Measurements from ENCODE around the gene HRK.

HRK gene

GRCh38 chr12:116922194-116922897 is 41.1 kb upstream of the HRK start:
- no peak overlapping the region for H3K27ac ChIP-seq
- no peak for TF ChIP-seq CTCF (IDR thresholded peaks at IDR 0.05)
- no peak for TF ChIP-seq ZFX (IDR thresholded peaks at IDR 0.05; ENCODE audit: borderline replicate concordance)

GRCh38 chr12:116920939-116921338 is 39.7 kb upstream of the HRK start:
- H3K27ac ChIP-seq = peak overlapping the region; percentile 81; the same call in 1 of the 2 replicates
- TF ChIP-seq CTCF (IDR thresholded peaks at IDR 0.05) (no peak), ZFX (IDR thresholded peaks at IDR 0.05; ENCODE audit: borderline replicate concordance) (no peak)

- TF ChIP-seq ZFX (IDR thresholded peaks at IDR 0.05; ENCODE audit: borderline replicate concordance) (no peak), CTCF (IDR thresholded peaks at IDR 0.05) (no peak)
Observed at GRCh38 chr12:116919706-116920485, 38.7 kb upstream of the HRK start.

GRCh38 chr12:116919247-116919661 is 38.0 kb upstream of the HRK start:
- peak overlapping the region; percentile 81 for H3K27ac ChIP-seq
- TF ChIP-seq ZFX (IDR thresholded peaks at IDR 0.05; ENCODE audit: borderline replicate concordance) (no peak), CTCF (IDR thresholded peaks at IDR 0.05) (no peak)

More at GRCh38 chr12:116919706-116920485, 38.7 kb upstream of the HRK start:
- H3K27ac ChIP-seq = peak overlapping the region; percentile 81

GRCh38 chr12:116918464-116918863 is 37.2 kb upstream of the HRK start:
- no peak for TF ChIP-seq CTCF (IDR thresholded peaks at IDR 0.05)
- peak overlapping the region; percentile 81 for H3K27ac ChIP-seq

- no peak for TF ChIP-seq ZFX (IDR thresholded peaks at IDR 0.05; ENCODE audit: borderline replicate concordance)
- TF ChIP-seq CTCF (IDR thresholded peaks at IDR 0.05) = no peak
- H3K27ac ChIP-seq = no peak overlapping the region
Observed at GRCh38 chr12:116916714-116917114, 35.5 kb upstream of the HRK start.

- no peak overlapping the region for H3K27ac ChIP-seq
Observed at GRCh38 chr12:116916122-116916521, 34.9 kb upstream of the HRK start.

More at GRCh38 chr12:116916122-116916521, 34.9 kb upstream of the HRK start:
- TF ChIP-seq CTCF (IDR thresholded peaks at IDR 0.05) = no peak
- no peak for TF ChIP-seq ZFX (IDR thresholded peaks at IDR 0.05; ENCODE audit: borderline replicate concordance)

Measured in 22Rv1 (cell line).